ENCODE measurements around the gene TMC1.

The TMC1 gene

GRCh38 chr9:72657023-72657422, 135.6 kb downstream of the TMC1 start:
- TF ChIP-seq ZNF565 (CRISPR knock-in tag; conservative IDR thresholded peaks at IDR 0.05; ENCODE audit: low read depth) (no peak), ZC3H10 (CRISPR knock-in tag; IDR thresholded peaks at IDR 0.05) (no peak), ISL1 (CRISPR knock-in tag; IDR thresholded peaks at IDR 0.05) (no peak), OSR1 (CRISPR knock-in tag; IDR thresholded peaks at IDR 0.05) (no peak), CSRNP3 (CRISPR knock-in tag; IDR thresholded peaks at IDR 0.05) (no peak), ESRRG (CRISPR knock-in tag; IDR thresholded peaks at IDR 0.05) (no peak), PATZ1 (CRISPR knock-in tag; IDR thresholded peaks at IDR 0.05; ENCODE audit: borderline replicate concordance) (no peak), SNAI2 (CRISPR knock-in tag; IDR thresholded peaks at IDR 0.05) (no peak), TCF4 (CRISPR knock-in tag; IDR thresholded peaks at IDR 0.05; ENCODE audit: borderline replicate concordance) (no peak)
- TF ChIP-seq, protein P1, sequence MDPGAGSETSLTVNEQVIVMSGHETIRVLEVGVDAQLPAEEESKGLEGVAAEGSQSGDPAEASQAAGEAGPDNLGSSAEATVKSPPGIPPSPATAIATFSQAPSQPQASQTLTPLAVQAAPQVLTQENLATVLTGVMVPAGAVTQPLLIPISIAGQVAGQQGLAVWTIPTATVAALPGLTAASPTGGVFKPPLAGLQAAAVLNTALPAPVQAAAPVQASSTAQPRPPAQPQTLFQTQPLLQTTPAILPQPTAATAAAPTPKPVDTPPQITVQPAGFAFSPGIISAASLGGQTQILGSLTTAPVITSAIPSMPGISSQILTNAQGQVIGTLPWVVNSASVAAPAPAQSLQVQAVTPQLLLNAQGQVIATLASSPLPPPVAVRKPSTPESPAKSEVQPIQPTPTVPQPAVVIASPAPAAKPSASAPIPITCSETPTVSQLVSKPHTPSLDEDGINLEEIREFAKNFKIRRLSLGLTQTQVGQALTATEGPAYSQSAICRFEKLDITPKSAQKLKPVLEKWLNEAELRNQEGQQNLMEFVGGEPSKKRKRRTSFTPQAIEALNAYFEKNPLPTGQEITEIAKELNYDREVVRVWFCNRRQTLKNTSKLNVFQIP (CRISPR knock-in tag; IDR thresholded peaks at IDR 0.05; ENCODE audit: borderline replicate concordance, low read depth): no peak
- TF ChIP-seq, protein P2, sequence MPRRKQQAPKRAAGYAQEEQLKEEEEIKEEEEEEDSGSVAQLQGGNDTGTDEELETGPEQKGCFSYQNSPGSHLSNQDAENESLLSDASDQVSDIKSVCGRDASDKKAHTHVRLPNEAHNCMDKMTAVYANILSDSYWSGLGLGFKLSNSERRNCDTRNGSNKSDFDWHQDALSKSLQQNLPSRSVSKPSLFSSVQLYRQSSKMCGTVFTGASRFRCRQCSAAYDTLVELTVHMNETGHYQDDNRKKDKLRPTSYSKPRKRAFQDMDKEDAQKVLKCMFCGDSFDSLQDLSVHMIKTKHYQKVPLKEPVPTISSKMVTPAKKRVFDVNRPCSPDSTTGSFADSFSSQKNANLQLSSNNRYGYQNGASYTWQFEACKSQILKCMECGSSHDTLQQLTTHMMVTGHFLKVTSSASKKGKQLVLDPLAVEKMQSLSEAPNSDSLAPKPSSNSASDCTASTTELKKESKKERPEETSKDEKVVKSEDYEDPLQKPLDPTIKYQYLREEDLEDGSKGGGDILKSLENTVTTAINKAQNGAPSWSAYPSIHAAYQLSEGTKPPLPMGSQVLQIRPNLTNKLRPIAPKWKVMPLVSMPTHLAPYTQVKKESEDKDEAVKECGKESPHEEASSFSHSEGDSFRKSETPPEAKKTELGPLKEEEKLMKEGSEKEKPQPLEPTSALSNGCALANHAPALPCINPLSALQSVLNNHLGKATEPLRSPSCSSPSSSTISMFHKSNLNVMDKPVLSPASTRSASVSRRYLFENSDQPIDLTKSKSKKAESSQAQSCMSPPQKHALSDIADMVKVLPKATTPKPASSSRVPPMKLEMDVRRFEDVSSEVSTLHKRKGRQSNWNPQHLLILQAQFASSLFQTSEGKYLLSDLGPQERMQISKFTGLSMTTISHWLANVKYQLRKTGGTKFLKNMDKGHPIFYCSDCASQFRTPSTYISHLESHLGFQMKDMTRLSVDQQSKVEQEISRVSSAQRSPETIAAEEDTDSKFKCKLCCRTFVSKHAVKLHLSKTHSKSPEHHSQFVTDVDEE (CRISPR knock-in tag; IDR thresholded peaks at IDR 0.05): no peak
- TF ChIP-seq, protein P3, sequence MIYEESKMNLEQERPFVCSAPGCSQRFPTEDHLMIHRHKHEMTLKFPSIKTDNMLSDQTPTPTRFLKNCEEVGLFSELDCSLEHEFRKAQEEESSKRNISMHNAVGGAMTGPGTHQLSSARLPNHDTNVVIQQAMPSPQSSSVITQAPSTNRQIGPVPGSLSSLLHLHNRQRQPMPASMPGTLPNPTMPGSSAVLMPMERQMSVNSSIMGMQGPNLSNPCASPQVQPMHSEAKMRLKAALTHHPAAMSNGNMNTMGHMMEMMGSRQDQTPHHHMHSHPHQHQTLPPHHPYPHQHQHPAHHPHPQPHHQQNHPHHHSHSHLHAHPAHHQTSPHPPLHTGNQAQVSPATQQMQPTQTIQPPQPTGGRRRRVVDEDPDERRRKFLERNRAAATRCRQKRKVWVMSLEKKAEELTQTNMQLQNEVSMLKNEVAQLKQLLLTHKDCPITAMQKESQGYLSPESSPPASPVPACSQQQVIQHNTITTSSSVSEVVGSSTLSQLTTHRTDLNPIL (CRISPR knock-in tag; IDR thresholded peaks at IDR 0.05; ENCODE audit: low read depth): no peak
- ATAC-seq: no peak

- no peak for ATAC-seq
- TF ChIP-seq, protein P1 (CRISPR knock-in tag; IDR thresholded peaks at IDR 0.05; ENCODE audit: borderline replicate concordance, low read depth): no peak
- TF ChIP-seq ZNF70 (CRISPR knock-in tag; IDR thresholded peaks at IDR 0.05): no peak
- TF ChIP-seq ZFP30 (CRISPR knock-in tag; IDR thresholded peaks at IDR 0.05): no peak
- TF ChIP-seq ZNF8 (CRISPR knock-in tag; IDR thresholded peaks at IDR 0.05): no peak
- TF ChIP-seq, protein P2 (CRISPR knock-in tag; IDR thresholded peaks at IDR 0.05): no peak
- TF ChIP-seq RARB (CRISPR knock-in tag; IDR thresholded peaks at IDR 0.05): no peak
- TF ChIP-seq ISL1 (CRISPR knock-in tag; IDR thresholded peaks at IDR 0.05): no peak
- no peak for TF ChIP-seq ARNTL (CRISPR knock-in tag; IDR thresholded peaks at IDR 0.05; ENCODE audit: borderline replicate concordance, low read depth)
- no peak for TF ChIP-seq ZFP3 (CRISPR knock-in tag; IDR thresholded peaks at IDR 0.05)
Observed at GRCh38 chr9:72658703-72659102, 137.3 kb downstream of the TMC1 start.

Data from SK-N-SH treated with all-trans-retinoic acid at 6 μM for 48 hours (cell line).